ENCODE data around the gene COPS8.

GRCh38 chr2:237113026-237113795 lies 27.5 kb downstream of the COPS8 start:
- TF ChIP-seq, protein P1, sequence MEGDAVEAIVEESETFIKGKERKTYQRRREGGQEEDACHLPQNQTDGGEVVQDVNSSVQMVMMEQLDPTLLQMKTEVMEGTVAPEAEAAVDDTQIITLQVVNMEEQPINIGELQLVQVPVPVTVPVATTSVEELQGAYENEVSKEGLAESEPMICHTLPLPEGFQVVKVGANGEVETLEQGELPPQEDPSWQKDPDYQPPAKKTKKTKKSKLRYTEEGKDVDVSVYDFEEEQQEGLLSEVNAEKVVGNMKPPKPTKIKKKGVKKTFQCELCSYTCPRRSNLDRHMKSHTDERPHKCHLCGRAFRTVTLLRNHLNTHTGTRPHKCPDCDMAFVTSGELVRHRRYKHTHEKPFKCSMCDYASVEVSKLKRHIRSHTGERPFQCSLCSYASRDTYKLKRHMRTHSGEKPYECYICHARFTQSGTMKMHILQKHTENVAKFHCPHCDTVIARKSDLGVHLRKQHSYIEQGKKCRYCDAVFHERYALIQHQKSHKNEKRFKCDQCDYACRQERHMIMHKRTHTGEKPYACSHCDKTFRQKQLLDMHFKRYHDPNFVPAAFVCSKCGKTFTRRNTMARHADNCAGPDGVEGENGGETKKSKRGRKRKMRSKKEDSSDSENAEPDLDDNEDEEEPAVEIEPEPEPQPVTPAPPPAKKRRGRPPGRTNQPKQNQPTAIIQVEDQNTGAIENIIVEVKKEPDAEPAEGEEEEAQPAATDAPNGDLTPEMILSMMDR (IDR thresholded peaks at IDR 0.05; ENCODE audit: poor library complexity), result no peak
- TF ChIP-seq EZH2 (IDR thresholded peaks at IDR 0.05; ENCODE audit: borderline replicate concordance) (no peak), EZH2phosphoT487 (IDR thresholded peaks at IDR 0.05; ENCODE audit: low read depth, severe bottlenecking, unreplicated experiment) (no peak)

Data from hepatocyte (in vitro differentiated cells).